Hepatocyte (in vitro differentiated cells): ENCODE measurements around the gene FITM1. TPM values are rescaled to one million over a fixed set of nuclear protein-coding genes. Genes with fewer than 3 reads are reported as not detected.

ENCODE experiments used
- DNase-seq: peaks from one replicate; pipeline ENCODE4 v3.0.0-alpha.2; 2016; ENCODE audit warnings: low spot score
- H2AFZ ChIP-seq: fragments of 200-600 bp; sonication (generic); 2 replicates; pipeline ENCODE4 v1.6.0; 2016; ENCODE audit warnings: antibody characterized with exemption, mild to moderate bottlenecking
- H3K27ac ChIP-seq: fragments of 200-600 bp; sonication (generic); 2 replicates; pipeline ENCODE4 v1.5.1; 2016; ENCODE audit warnings: mild to moderate bottlenecking
- H3K27me3 ChIP-seq: fragments of 200-600 bp; sonication (generic); 2 replicates; pipeline ENCODE4 v1.6.1; 2016
- H3K36me3 ChIP-seq: fragments of 200-600 bp; sonication (generic); replicated peaks from 2 replicates; pipeline ENCODE4 v1.5.1; 2016; ENCODE audit warnings: low read depth; ENCODE audit not compliant: insufficient read depth
- H3K4me1 ChIP-seq: fragments of 200-600 bp; sonication (generic); 2 replicates; pipeline ENCODE4 v1.5.1; 2016; ENCODE audit warnings: mild to moderate bottlenecking, moderate library complexity; ENCODE audit not compliant: insufficient read depth
- H3K4me2 ChIP-seq: fragments of 200-600 bp; sonication (generic); 2 replicates; pipeline ENCODE4 v1.6.0; 2016
- H3K4me3 ChIP-seq: fragments of 200-600 bp; sonication (generic); 2 replicates; pipeline ENCODE4 v1.5.1; 2016; ENCODE audit warnings: mild to moderate bottlenecking
- H3K79me2 ChIP-seq: fragments of 200-600 bp; sonication (generic); 2 replicates; pipeline ENCODE4 v1.6.0; 2017; ENCODE audit warnings: mild to moderate bottlenecking
- H3K9me2 ChIP-seq: fragments of 200-600 bp; sonication (generic); replicated peaks from 2 replicates; pipeline ENCODE4 v1.6.0; 2017; ENCODE audit warnings: mild to moderate bottlenecking; ENCODE audit not compliant: insufficient read depth
- H3K9me3 ChIP-seq: fragments of 200-600 bp; sonication (generic); 2 replicates; pipeline ENCODE4 v1.5.1; 2016; ENCODE audit warnings: low read depth, mild to moderate bottlenecking
- H4K20me1 ChIP-seq: fragments of 200-600 bp; sonication (generic); 2 replicates; pipeline ENCODE4 v1.6.0; 2016; ENCODE audit warnings: mild to moderate bottlenecking; ENCODE audit not compliant: insufficient read depth, poor library complexity, severe bottlenecking
- EZH2 ChIP-seq: fragments of 200-600 bp; sonication (generic); IDR thresholded peaks from 2 replicates; pipeline ENCODE4 v1.6.1; 2016; ENCODE audit warnings: antibody characterized with exemption, mild to moderate bottlenecking, borderline replicate concordance
- EZH2phosphoT487 ChIP-seq: fragments of 200-600 bp; sonication (generic); IDR thresholded peaks from one replicate; pipeline ENCODE4 v1.6.1; 2018; ENCODE audit warnings: antibody characterized with exemption, mild to moderate bottlenecking, low read depth, moderate library complexity; ENCODE audit not compliant: unreplicated experiment, severe bottlenecking
- WGBS: methylation state at CpG from one replicate; pipeline ENCODE4 v1.1.6; 2016; ENCODE audit warnings: low lambda C conversion rate; ENCODE audit errors: missing lambda C conversion rate; 5-methylcytosine and 5-hydroxymethylcytosine counted together
- polyA plus RNA-seq: library from polyadenylated mRNA; unstranded; fragments of >200 nt; fragmentation: Nextera tagmentation; extraction: Ambion mirVana; gene quantifications from 2 replicates; pipeline ENCODE4 v1.2.1, GENCODE V29; 2016
- total RNA-seq: library from RNA; depleted of rRNA; stranded (reverse); fragments of >200 nt; gene quantifications from 2 replicates; pipeline ENCODE4 v1.2.3, GENCODE V29; 2014
- TF ChIP-seq, protein P1 (sequence below): fragments of 200-600 bp; sonication (generic); IDR thresholded peaks from 2 replicates; pipeline ENCODE4 v1.5.1; 2016; ENCODE audit warnings: antibody characterized with exemption, mild to moderate bottlenecking; ENCODE audit not compliant: poor library complexity

FITM1 gene
- total and polyA plus RNA-seq, 2 experiments from 2014 or later: 1.0 to 2.2 TPM

DNA sequence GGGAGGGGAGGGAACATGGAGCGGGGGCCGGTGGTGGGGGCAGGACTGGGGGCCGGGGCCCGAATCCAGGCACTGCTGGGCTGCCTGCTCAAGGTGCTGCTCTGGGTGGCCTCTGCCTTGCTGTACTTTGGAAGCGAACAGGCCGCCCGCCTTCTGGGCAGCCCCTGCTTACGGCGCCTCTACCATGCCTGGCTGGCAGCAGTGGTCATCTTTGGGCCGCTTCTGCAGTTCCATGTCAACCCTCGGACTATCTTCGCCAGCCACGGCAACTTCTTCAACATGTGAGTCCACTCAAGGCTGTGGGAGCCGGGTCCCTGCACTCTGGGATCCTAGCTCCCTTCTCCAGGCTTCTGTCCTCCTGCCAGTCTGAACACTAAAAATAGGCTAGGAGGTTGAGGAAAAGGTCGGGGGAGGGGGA is 1.1 kb downstream of the FITM1 start:
- Histone ChIP-seq H2AFZ (no peak overlapping the region), H3K79me2 (peaks cover 5% of the 10 kb centered on the region), H3K27ac (no peak overlapping the region), H3K36me3 (no peaks in the 10 kb centered on the region), H3K4me2 (no peak overlapping the region), H3K4me3 (no peak overlapping the region), H4K20me1 (no peaks in the 10 kb centered on the region), H3K9me2 (no peaks in the 10 kb centered on the region), H3K4me1 (peaks cover under 1% of the 10 kb centered on the region), H3K27me3 (no peaks in the 10 kb centered on the region), H3K9me3 (no peaks in the 10 kb centered on the region)
- 89% methylated on average over 9 of the region's 15 CpGs for WGBS
- TF ChIP-seq EZH2 (no peak), EZH2phosphoT487 (no peak)
- TF ChIP-seq, protein P1, sequence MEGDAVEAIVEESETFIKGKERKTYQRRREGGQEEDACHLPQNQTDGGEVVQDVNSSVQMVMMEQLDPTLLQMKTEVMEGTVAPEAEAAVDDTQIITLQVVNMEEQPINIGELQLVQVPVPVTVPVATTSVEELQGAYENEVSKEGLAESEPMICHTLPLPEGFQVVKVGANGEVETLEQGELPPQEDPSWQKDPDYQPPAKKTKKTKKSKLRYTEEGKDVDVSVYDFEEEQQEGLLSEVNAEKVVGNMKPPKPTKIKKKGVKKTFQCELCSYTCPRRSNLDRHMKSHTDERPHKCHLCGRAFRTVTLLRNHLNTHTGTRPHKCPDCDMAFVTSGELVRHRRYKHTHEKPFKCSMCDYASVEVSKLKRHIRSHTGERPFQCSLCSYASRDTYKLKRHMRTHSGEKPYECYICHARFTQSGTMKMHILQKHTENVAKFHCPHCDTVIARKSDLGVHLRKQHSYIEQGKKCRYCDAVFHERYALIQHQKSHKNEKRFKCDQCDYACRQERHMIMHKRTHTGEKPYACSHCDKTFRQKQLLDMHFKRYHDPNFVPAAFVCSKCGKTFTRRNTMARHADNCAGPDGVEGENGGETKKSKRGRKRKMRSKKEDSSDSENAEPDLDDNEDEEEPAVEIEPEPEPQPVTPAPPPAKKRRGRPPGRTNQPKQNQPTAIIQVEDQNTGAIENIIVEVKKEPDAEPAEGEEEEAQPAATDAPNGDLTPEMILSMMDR: no peak
- no peak for DNase-seq

GRCh38 chr14:24132061-24132685 is 1.7 kb downstream of the FITM1 start:
- peaks cover 6% of the 10 kb centered on the region for H3K4me1 ChIP-seq
- no peaks in the 10 kb centered on the region for H3K9me2 ChIP-seq
- no peaks in the 10 kb centered on the region for H4K20me1 ChIP-seq
- H3K4me2 ChIP-seq: no peak overlapping the region
- no peak overlapping the region for H2AFZ ChIP-seq
- H3K9me3 ChIP-seq: no peaks in the 10 kb centered on the region
- 88% methylated on average over 20 of the region's 24 CpGs for WGBS
- no peaks in the 10 kb centered on the region for H3K27me3 ChIP-seq
- no peak overlapping the region for H3K27ac ChIP-seq
- H3K4me3 ChIP-seq: no peak overlapping the region
- no peaks in the 10 kb centered on the region for H3K36me3 ChIP-seq
- H3K79me2 ChIP-seq: peaks cover 12% of the 10 kb centered on the region
- TF ChIP-seq EZH2phosphoT487: no peak
- TF ChIP-seq EZH2: no peak
- TF ChIP-seq, protein P1: no peak
- no peak for DNase-seq

DNA sequence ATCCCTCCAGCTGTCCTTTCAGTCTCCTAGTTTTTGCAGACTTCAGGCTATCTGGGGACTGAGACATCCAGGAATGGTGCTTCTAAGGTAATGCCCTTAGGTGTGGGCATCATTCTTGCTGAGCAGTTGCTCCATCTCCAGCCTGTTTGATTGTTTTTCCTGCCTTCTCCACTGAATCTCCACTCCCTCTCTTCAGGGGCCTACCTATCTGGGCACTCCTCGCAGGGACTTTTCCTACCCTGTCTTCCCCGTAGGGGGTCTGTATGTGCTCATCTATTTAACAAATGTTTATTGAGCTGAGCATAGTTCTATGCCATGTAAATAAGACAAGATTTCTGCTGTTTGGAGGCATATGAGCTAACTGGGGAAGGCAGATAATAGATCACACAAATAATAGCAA is 2.5 kb downstream of the FITM1 start:
- H3K4me1 ChIP-seq: peaks cover 7% of the 10 kb centered on the region
- TF ChIP-seq EZH2 (no peak), EZH2phosphoT487 (no peak)
- TF ChIP-seq, protein P1: no peak
- no peaks in the 10 kb centered on the region for H3K27me3 ChIP-seq
- no peaks in the 10 kb centered on the region for H3K9me3 ChIP-seq
- 100% methylated on average over 2 of the region's 2 CpGs for WGBS
- no peak for DNase-seq
- no peak overlapping the region for H3K27ac ChIP-seq
- H3K4me2 ChIP-seq: no peak overlapping the region
- H3K79me2 ChIP-seq: peaks cover 20% of the 10 kb centered on the region
- H3K9me2 ChIP-seq: no peaks in the 10 kb centered on the region
- no peak overlapping the region for H2AFZ ChIP-seq
- no peaks in the 10 kb centered on the region for H3K36me3 ChIP-seq
- H3K4me3 ChIP-seq: no peak overlapping the region
- H4K20me1 ChIP-seq: no peaks in the 10 kb centered on the region
